NCI-H345 treated with DMSO at 0.1 percent for 48 hours (cell line): Measurements from ENCODE around the gene MAP3K4.

Experiments
- DNase-seq: peaks from one replicate; lab custom pipeline; 2025; ENCODE audit not compliant: unreplicated experiment; lab: John Stamatoyannopoulos, UW

The MAP3K4 gene

GRCh38 chr6:160998766-160999165, 7.2 kb downstream of the MAP3K4 start:
- DNase-seq = no peak

- no peak for DNase-seq
These were observed 7.9 kb downstream of the MAP3K4 start for GRCh38 chr6:160999516-160999915.

- no peak for DNase-seq
These were observed 9.1 kb downstream of the MAP3K4 start for GRCh38 chr6:161000632-161001031.

- DNase-seq = peak; percentile 73
These were observed 9.9 kb downstream of the MAP3K4 start for GRCh38 chr6:161001421-161001820.

- no peak for DNase-seq
These were observed 11.8 kb downstream of the MAP3K4 start for GRCh38 chr6:161003336-161003735.

GRCh38 chr6:161008245-161008644, 16.7 kb downstream of the MAP3K4 start:
- DNase-seq = no peak

GRCh38 chr6:161009991-161010390, 18.4 kb downstream of the MAP3K4 start:
- no peak for DNase-seq

- DNase-seq = no peak
These were observed 18.8 kb downstream of the MAP3K4 start for GRCh38 chr6:161010418-161010817.

GRCh38 chr6:161011492-161012480, 20.2 kb downstream of the MAP3K4 start:
- no peak for DNase-seq

- no peak for DNase-seq
These were observed 22.1 kb downstream of the MAP3K4 start for GRCh38 chr6:161013695-161014094.

- no peak for DNase-seq
These were observed 26.4 kb downstream of the MAP3K4 start for GRCh38 chr6:161017766-161018564.

GRCh38 chr6:161019324-161019839, 27.8 kb downstream of the MAP3K4 start:
- DNase-seq = no peak

GRCh38 chr6:161021543-161021942, 30.0 kb downstream of the MAP3K4 start:
- no peak for DNase-seq

GRCh38 chr6:161021998-161022743, 30.6 kb downstream of the MAP3K4 start:
- DNase-seq = no peak

GRCh38 chr6:161023316-161023715, 31.7 kb downstream of the MAP3K4 start:
- DNase-seq = no peak

GRCh38 chr6:161024364-161024920, 32.9 kb downstream of the MAP3K4 start:
- no peak for DNase-seq

GRCh38 chr6:161027385-161027784, 35.8 kb downstream of the MAP3K4 start:
- DNase-seq = no peak

GRCh38 chr6:161029195-161029809, 37.7 kb downstream of the MAP3K4 start:
- no peak for DNase-seq

- DNase-seq = no peak
These were observed 40.3 kb downstream of the MAP3K4 start for GRCh38 chr6:161031721-161032495.
